Loucy (cell line): Measurements from ENCODE around the gene DIMT1.

ENCODE experiments used
- H2AFZ ChIP-seq: fragments of 200-600 bp; sonication (generic); 2 replicates; pipeline ENCODE4 v1.6.0; 2016; ENCODE audit warnings: antibody characterized with exemption, mild to moderate bottlenecking, low read length, moderate library complexity
- H3F3A ChIP-seq: fragments of 200-600 bp; 2 replicates; pipeline ENCODE4 v1.6.0; 2016; ENCODE audit warnings: antibody characterized with exemption, low read depth, mild to moderate bottlenecking
- H3K27me3 ChIP-seq: fragments of 200-600 bp; sonication (generic); 2 replicates; pipeline ENCODE4 v1.6.1; 2014; ENCODE audit warnings: low read length, mild to moderate bottlenecking; ENCODE audit not compliant: insufficient read depth, poor library complexity, severe bottlenecking
- H3K36me3 ChIP-seq: fragments of 200-600 bp; sonication (generic); 2 replicates; pipeline ENCODE4 v1.6.1; 2016; ENCODE audit warnings: low read length; ENCODE audit not compliant: insufficient read depth
- H3K4me1 ChIP-seq: fragments of 200-600 bp; sonication (generic); 2 replicates; pipeline ENCODE4 v1.5.1; 2014; ENCODE audit warnings: low read length, mild to moderate bottlenecking; ENCODE audit not compliant: insufficient read depth, poor library complexity, severe bottlenecking
- H3K4me2 ChIP-seq: fragments of 200-600 bp; sonication (generic); 2 replicates; pipeline ENCODE4 v1.6.0; 2014; ENCODE audit warnings: antibody characterized with exemption, low read length, low read depth, mild to moderate bottlenecking; ENCODE audit not compliant: poor library complexity, severe bottlenecking
- H3K4me3 ChIP-seq: fragments of 200-600 bp; sonication (generic); 2 replicates; pipeline ENCODE4 v1.5.1; 2014; ENCODE audit warnings: low read length, mild to moderate bottlenecking, mixed read lengths; ENCODE audit not compliant: poor library complexity, severe bottlenecking
- H3K79me2 ChIP-seq: fragments of 200-600 bp; sonication (generic); 2 replicates; pipeline ENCODE4 v1.6.1; 2014; ENCODE audit warnings: low read length; ENCODE audit not compliant: insufficient read depth
- H3K9ac ChIP-seq: fragments of 200-600 bp; sonication (generic); 2 replicates; pipeline ENCODE4 v1.6.0; 2014; ENCODE audit warnings: mild to moderate bottlenecking, low read depth, low read length, moderate library complexity; ENCODE audit not compliant: poor library complexity, severe bottlenecking
- H3K9me2 ChIP-seq: fragments of 200-600 bp; sonication (generic); replicated peaks from 2 replicates; pipeline ENCODE4 v1.6.1; 2016; ENCODE audit warnings: low read depth, low read length, mixed read lengths
- H3K9me3 ChIP-seq: fragments of 200-600 bp; sonication (generic); 2 replicates; pipeline ENCODE4 v1.6.1; 2014; ENCODE audit warnings: mild to moderate bottlenecking, antibody characterized with exemption, low read length, low read depth; ENCODE audit not compliant: insufficient read depth
- H4K20me1 ChIP-seq: fragments of 200-600 bp; sonication (generic); 2 replicates; pipeline ENCODE4 v1.6.0; 2014; ENCODE audit warnings: antibody characterized with exemption, low read length, mild to moderate bottlenecking; ENCODE audit not compliant: insufficient read depth, poor library complexity, severe bottlenecking
- CTCF ChIP-seq: fragments of 200-600 bp; sonication (generic); conservative IDR thresholded peaks from 2 replicates; pipeline ENCODE4 v1.5.1; 2014; ENCODE audit warnings: mild to moderate bottlenecking, antibody characterized with exemption, low read length
- EZH2phosphoT487 ChIP-seq: fragments of 200-600 bp; IDR thresholded peaks from 2 replicates; pipeline ENCODE4 v1.6.1; 2018; ENCODE audit warnings: antibody characterized with exemption, mild to moderate bottlenecking, moderate library complexity, borderline replicate concordance

DIMT1 gene

GRCh38 chr5:62376064-62376463 is 27.6 kb downstream of the DIMT1 start:
- no peaks in the 10 kb centered on the region for H3F3A ChIP-seq
- H3K4me2 ChIP-seq: no peak overlapping the region
- H3K79me2 ChIP-seq: no peaks in the 10 kb centered on the region
- H3K36me3 ChIP-seq: peaks cover 80% of the 10 kb centered on the region
- no peak overlapping the region for H2AFZ ChIP-seq
- no peak overlapping the region for H3K4me3 ChIP-seq
- no peaks in the 10 kb centered on the region for H3K9me2 ChIP-seq
- no peak overlapping the region for H3K9ac ChIP-seq
- no peaks in the 10 kb centered on the region for H4K20me1 ChIP-seq
- no peaks in the 10 kb centered on the region for H3K9me3 ChIP-seq
- H3K4me1 ChIP-seq: no peaks in the 10 kb centered on the region
- no peaks in the 10 kb centered on the region for H3K27me3 ChIP-seq
- no peak for TF ChIP-seq EZH2phosphoT487
- TF ChIP-seq CTCF: no peak

GRCh38 chr5:62375627-62376026 is 28.1 kb downstream of the DIMT1 start:
- H3K4me2 ChIP-seq: no peak overlapping the region
- H3K4me3 ChIP-seq: no peak overlapping the region
- H3K79me2 ChIP-seq: no peaks in the 10 kb centered on the region
- H3K9me3 ChIP-seq: no peaks in the 10 kb centered on the region
- H4K20me1 ChIP-seq: no peaks in the 10 kb centered on the region
- H3K27me3 ChIP-seq: no peaks in the 10 kb centered on the region
- H3K4me1 ChIP-seq: no peaks in the 10 kb centered on the region
- H2AFZ ChIP-seq: no peak overlapping the region
- H3K9me2 ChIP-seq: no peaks in the 10 kb centered on the region
- peaks cover 75% of the 10 kb centered on the region for H3K36me3 ChIP-seq
- no peaks in the 10 kb centered on the region for H3F3A ChIP-seq
- TF ChIP-seq CTCF (no peak), EZH2phosphoT487 (no peak)
- H3K9ac ChIP-seq: no peak overlapping the region

- Histone ChIP-seq H3F3A (no peaks in the 10 kb centered on the region), H3K9ac (no peak overlapping the region), H3K4me3 (no peak overlapping the region), H3K9me2 (no peaks in the 10 kb centered on the region), H3K36me3 (peaks cover 70% of the 10 kb centered on the region), H3K4me1 (no peaks in the 10 kb centered on the region), H3K27me3 (no peaks in the 10 kb centered on the region), H3K79me2 (no peaks in the 10 kb centered on the region), H2AFZ (no peak overlapping the region), H3K9me3 (no peaks in the 10 kb centered on the region), H4K20me1 (no peaks in the 10 kb centered on the region), H3K4me2 (no peak overlapping the region)
- TF ChIP-seq EZH2phosphoT487: no peak
- no peak for TF ChIP-seq CTCF
These were observed 29.6 kb downstream of the DIMT1 start for GRCh38 chr5:62374090-62374489.
